HG02642 (cell line): ENCODE results near the gene ESCO1.

Experiments used
- ATAC-seq: cut with Tn5 transposase; IDR thresholded peaks from one replicate; pipeline ENCODE4 v1.9.1; 2021; ENCODE audit warnings: mild to moderate bottlenecking; ENCODE audit not compliant: unreplicated experiment, poor library complexity

ESCO1 gene

GRCh38 chr18:21489919-21490495 lies 110.5 kb downstream of the ESCO1 start:
- ATAC-seq: no peak

DNA sequence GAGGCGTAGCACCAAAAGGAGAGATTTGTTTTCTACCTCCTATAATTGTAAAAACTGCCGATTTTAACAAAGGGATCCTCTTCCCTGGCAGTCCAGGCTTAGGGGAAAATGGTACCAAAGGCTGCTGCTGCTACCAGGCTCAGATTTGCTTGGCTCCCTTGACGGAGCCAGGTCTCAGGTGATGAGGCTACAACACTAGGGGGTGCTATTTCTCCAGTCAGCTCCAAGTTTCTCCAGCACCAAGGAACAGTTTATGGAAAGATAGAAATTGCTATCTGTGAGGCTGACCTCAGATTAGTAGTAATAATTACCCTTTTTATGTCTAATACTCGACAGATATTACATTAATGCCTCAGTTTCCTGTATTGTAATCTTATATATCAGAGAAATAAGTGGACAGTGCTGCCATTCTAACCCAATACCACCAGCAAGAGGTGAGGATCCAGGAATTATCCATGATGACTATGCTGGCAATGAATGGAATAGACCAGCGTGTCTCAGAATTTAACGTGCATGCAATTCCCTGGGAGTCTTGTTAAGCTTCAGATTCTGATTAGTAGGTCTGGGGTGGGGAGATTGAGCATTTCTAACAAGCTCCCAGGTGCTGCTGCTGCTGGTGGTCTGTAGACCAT lies 111.3 kb downstream of the ESCO1 start:
- peak; percentile 67 for ATAC-seq

- ATAC-seq: no peak
Observed at GRCh38 chr18:21486905-21487437, 113.5 kb downstream of the ESCO1 start.

DNA sequence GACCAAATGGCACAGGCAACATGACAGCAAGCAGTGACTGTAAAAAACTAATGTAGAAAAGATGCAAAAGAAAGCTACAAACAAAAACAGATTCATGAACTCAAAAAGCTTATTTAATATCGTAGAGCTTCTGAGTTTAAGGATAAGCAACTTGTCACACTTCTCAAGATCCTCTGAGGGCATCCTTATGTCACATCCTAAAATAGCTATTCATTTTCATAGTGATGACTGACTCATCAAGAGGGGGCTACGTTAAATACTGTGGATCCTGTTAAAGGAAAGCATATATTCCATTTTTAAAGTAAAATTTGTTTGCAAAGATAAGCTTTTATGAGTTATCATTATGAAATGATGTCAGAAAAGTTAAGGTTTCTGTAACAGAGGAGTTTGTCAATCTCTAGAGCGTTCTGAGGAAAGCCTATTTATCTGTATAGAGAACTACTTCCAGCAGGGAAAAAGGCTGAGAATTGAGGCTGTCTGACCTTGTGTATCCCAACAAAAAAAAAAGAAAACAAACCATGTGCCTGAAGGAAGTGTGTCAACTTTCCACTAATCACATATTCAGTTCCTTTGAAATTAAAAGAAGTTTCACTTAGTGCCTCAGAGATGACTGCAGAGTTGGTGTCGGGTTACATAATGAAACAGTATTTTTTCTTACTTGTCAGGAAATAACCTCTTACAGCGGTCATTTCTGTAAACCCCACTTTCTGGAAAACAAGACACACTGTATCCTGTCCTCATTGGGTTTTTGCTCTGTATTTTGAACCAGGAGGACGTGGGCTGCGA lies 115.5 kb downstream of the ESCO1 start:
- no peak for ATAC-seq

DNA sequence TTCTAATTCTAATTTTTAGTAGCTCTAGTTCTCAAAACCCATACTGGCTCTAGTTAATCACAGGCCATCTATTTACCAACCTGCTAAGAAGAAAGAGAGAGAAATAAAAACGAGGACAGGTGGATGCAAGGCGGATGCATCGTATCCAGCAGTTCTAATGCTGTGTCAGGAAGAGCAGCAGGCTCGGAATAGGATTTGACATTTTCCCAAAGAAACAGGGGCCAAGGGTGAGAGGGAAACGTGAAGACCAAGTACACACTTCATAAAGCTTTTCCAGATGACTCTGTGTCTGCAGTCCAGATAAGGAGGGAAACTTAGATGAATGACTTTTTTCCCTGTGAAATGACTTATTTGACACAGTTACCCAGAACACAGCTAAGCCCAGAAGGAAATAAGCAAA lies 117.5 kb downstream of the ESCO1 start:
- no peak for ATAC-seq

DNA sequence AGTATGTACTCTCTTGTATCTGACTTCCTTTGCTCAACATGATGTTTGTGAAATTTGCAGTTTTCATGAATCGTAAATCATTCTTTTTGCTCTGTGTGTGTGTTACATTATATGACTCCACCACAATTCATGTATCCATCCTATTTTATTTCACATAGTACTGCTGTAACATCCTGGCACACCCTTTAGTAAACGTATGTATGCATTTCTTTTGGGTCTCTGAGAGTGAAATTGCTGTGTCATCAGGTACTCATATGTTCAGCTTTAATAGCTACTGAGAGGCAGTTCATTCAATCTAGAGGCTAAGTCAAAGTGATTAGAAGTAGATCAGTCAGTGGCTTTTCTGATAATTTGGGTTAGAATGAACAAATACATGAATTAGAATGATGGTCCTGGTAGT lies 118.8 kb downstream of the ESCO1 start:
- no peak for ATAC-seq

- no peak for ATAC-seq
Observed at GRCh38 chr18:21479721-21480120, 120.8 kb downstream of the ESCO1 start.
